Measurements from ENCODE around the gene JUP. TPM values are rescaled to one million over a fixed set of nuclear protein-coding genes. Genes with fewer than 3 reads are reported as not detected.

Gene JUP
- total RNA-seq, 3 donors from 2014 or later: 165 to 383 (median 320) TPM

GRCh38 chr17:41751288-41751687 is 35.2 kb downstream of the JUP start:
- TF ChIP-seq CTCF (IDR thresholded peaks at IDR 0.05): no peak
- intact Hi-C loops (cut with DNase I, micrococcal nuclease): no loop called here
- H3K36me3 ChIP-seq (ENCODE audit: low read depth): no peaks in the 10 kb centered on the region
- H3K4me3 ChIP-seq: no peak overlapping the region
- no peak for DNase-seq
- H3K4me1 ChIP-seq (ENCODE audit: low read depth): no peaks in the 10 kb centered on the region
- H3K9me3 ChIP-seq: no peaks in the 10 kb centered on the region
- no peak for ATAC-seq

- TF ChIP-seq CTCF (IDR thresholded peaks at IDR 0.05): no peak
- intact Hi-C loops (cut with DNase I, micrococcal nuclease): no loop called here
- H3K9me3 ChIP-seq: no peaks in the 10 kb centered on the region
- ATAC-seq: no peak
- H3K4me1 ChIP-seq (ENCODE audit: low read depth): no peaks in the 10 kb centered on the region
- H3K36me3 ChIP-seq (ENCODE audit: low read depth): no peaks in the 10 kb centered on the region
- no peak for DNase-seq
- no peak overlapping the region for H3K4me3 ChIP-seq
Measured at GRCh38 chr17:41750862-41751261, 35.6 kb downstream of the JUP start.

GRCh38 chr17:41748275-41748674 is 38.2 kb downstream of the JUP start:
- intact Hi-C loops (cut with DNase I, micrococcal nuclease): no loop called here
- ATAC-seq: no peak
- no peak overlapping the region for H3K4me3 ChIP-seq

GRCh38 chr17:41741709-41742108 is 44.8 kb downstream of the JUP start:
- no peaks in the 10 kb centered on the region for H3K4me1 ChIP-seq (ENCODE audit: low read depth)
- no peaks in the 10 kb centered on the region for H3K9me3 ChIP-seq
- no peak for TF ChIP-seq CTCF (IDR thresholded peaks at IDR 0.05)
- DNase-seq (no peak), ATAC-seq (no peak)
- H3K4me3 ChIP-seq: no peak overlapping the region
- intact Hi-C loops (cut with DNase I, micrococcal nuclease): no loop called here
- no peaks in the 10 kb centered on the region for H3K36me3 ChIP-seq (ENCODE audit: low read depth)

More at GRCh38 chr17:41748275-41748674, 38.2 kb downstream of the JUP start:
- no peak for DNase-seq
- Histone ChIP-seq H3K4me1 (ENCODE audit: low read depth) (no peaks in the 10 kb centered on the region), H3K36me3 (ENCODE audit: low read depth) (no peaks in the 10 kb centered on the region), H3K9me3 (no peaks in the 10 kb centered on the region)
- no peak for TF ChIP-seq CTCF (IDR thresholded peaks at IDR 0.05)

- no peak for DNase-seq
- ATAC-seq: no peak
- TF ChIP-seq CTCF (IDR thresholded peaks at IDR 0.05): no peak
- H3K4me1 ChIP-seq (ENCODE audit: low read depth): no peaks in the 10 kb centered on the region
- H3K36me3 ChIP-seq (ENCODE audit: low read depth): no peaks in the 10 kb centered on the region
- intact Hi-C loops (cut with DNase I, micrococcal nuclease): no loop called here
- H3K4me3 ChIP-seq: no peak overlapping the region
- no peaks in the 10 kb centered on the region for H3K9me3 ChIP-seq
Measured at GRCh38 chr17:41740506-41740905, 46.0 kb downstream of the JUP start.
